OCI-LY1 (cell line): ENCODE results near the gene NBEA.

Source experiments
- H2AFZ ChIP-seq: fragments of 200-600 bp; sonication (generic), shearing (Covaris generic); 2 replicates; pipeline ENCODE4 v1.6.0; 2014; ENCODE audit warnings: antibody characterized with exemption, mild to moderate bottlenecking, low read length
- H3F3A ChIP-seq: fragments of 200-600 bp; sonication (generic), shearing (Covaris generic); 2 replicates; pipeline ENCODE4 v1.6.0; 2014; ENCODE audit warnings: mild to moderate bottlenecking, antibody characterized with exemption, low read length, moderate library complexity; ENCODE audit not compliant: insufficient read depth
- H3K27ac ChIP-seq: fragments of 200-600 bp; sonication (generic); 2 replicates; pipeline ENCODE4 v1.5.1; 2014; ENCODE audit warnings: low read length, mixed run types, mild to moderate bottlenecking, low read depth; ENCODE audit not compliant: poor library complexity, severe bottlenecking
- H3K27me3 ChIP-seq: fragments of 200-600 bp; sonication (generic); 2 replicates; pipeline ENCODE4 v1.6.0; 2014; ENCODE audit warnings: antibody characterized with exemption, mild to moderate bottlenecking, low read length, moderate library complexity; ENCODE audit not compliant: insufficient read depth
- H3K36me3 ChIP-seq: fragments of 200-600 bp; sonication (generic); 2 replicates; pipeline ENCODE4 v1.6.1; 2014; ENCODE audit warnings: mild to moderate bottlenecking, antibody characterized with exemption, low read length, moderate library complexity, mixed read lengths; ENCODE audit not compliant: insufficient read depth
- H3K4me1 ChIP-seq: fragments of 200-600 bp; sonication (generic); 2 replicates; pipeline ENCODE4 v1.5.1; 2014; ENCODE audit warnings: mild to moderate bottlenecking, low read length, moderate library complexity; ENCODE audit not compliant: insufficient read depth, severe bottlenecking
- H3K4me2 ChIP-seq: fragments of 200-600 bp; sonication (generic), shearing (Covaris generic); 2 replicates; pipeline ENCODE4 v1.6.1; 2014; ENCODE audit warnings: low read length
- H3K4me3 ChIP-seq: fragments of 200-600 bp; sonication (generic); 2 replicates; pipeline ENCODE4 v1.5.1; 2014; ENCODE audit warnings: low read length, low read depth, mild to moderate bottlenecking, mixed read lengths; ENCODE audit not compliant: poor library complexity, severe bottlenecking
- H3K79me2 ChIP-seq: fragments of 200-600 bp; shearing (Covaris generic); 2 replicates; pipeline ENCODE4 v1.6.1; 2016; ENCODE audit warnings: mixed run types, low read length, mixed read lengths; ENCODE audit not compliant: insufficient read depth
- H3K9ac ChIP-seq: fragments of 200-600 bp; sonication (generic), shearing (Covaris generic); 2 replicates; pipeline ENCODE4 v1.6.1; 2014; ENCODE audit warnings: mild to moderate bottlenecking, low read length, mixed read lengths
- H3K9me2 ChIP-seq: fragments of 200-600 bp; sonication (generic), shearing (Covaris generic); 2 replicates; pipeline ENCODE4 v1.6.1; 2014; ENCODE audit warnings: low read depth, mild to moderate bottlenecking, low read length, mixed read lengths
- H3K9me3 ChIP-seq: fragments of 200-600 bp; shearing (Covaris generic); 2 replicates; pipeline ENCODE4 v1.6.1; 2014; ENCODE audit warnings: low read length, mixed read lengths
- H4K20me1 ChIP-seq: fragments of 200-600 bp; sonication (generic), shearing (Covaris generic); 2 replicates; pipeline ENCODE4 v1.6.0; 2016; ENCODE audit warnings: mild to moderate bottlenecking, low read length; ENCODE audit not compliant: insufficient read depth
- EZH2 ChIP-seq: fragments of 200-600 bp; sonication (generic), shearing (Covaris generic); IDR thresholded peaks from 2 replicates; pipeline ENCODE4 v1.8.0; 2017; ENCODE audit warnings: borderline replicate concordance, mixed run types, mild to moderate bottlenecking, antibody characterized with exemption, low read length, moderate library complexity, mixed read lengths
- TF ChIP-seq, protein P1 (sequence below): fragments of 200-600 bp; sonication (generic), shearing (Covaris generic); IDR thresholded peaks from 2 replicates; pipeline ENCODE4 v1.5.1; 2017; ENCODE audit warnings: mild to moderate bottlenecking, antibody characterized with exemption, low read length, moderate library complexity, mixed read lengths

NBEA gene

GRCh38 chr13:35332134-35332533 lies 390.1 kb downstream of the NBEA start:
- Histone ChIP-seq H2AFZ (no peak overlapping the region), H3K4me3 (no peak overlapping the region), H3K36me3 (no peaks in the 10 kb centered on the region), H3K9me3 (no peaks in the 10 kb centered on the region), H4K20me1 (no peaks in the 10 kb centered on the region), H3K9ac (no peak overlapping the region), H3K79me2 (no peaks in the 10 kb centered on the region), H3K9me2 (no peaks in the 10 kb centered on the region), H3K4me2 (no peak overlapping the region), H3K4me1 (no peaks in the 10 kb centered on the region), H3K27ac (no peak overlapping the region), H3K27me3 (no peaks in the 10 kb centered on the region), H3F3A (no peaks in the 10 kb centered on the region)
- no peak for TF ChIP-seq EZH2
- TF ChIP-seq, protein P1, sequence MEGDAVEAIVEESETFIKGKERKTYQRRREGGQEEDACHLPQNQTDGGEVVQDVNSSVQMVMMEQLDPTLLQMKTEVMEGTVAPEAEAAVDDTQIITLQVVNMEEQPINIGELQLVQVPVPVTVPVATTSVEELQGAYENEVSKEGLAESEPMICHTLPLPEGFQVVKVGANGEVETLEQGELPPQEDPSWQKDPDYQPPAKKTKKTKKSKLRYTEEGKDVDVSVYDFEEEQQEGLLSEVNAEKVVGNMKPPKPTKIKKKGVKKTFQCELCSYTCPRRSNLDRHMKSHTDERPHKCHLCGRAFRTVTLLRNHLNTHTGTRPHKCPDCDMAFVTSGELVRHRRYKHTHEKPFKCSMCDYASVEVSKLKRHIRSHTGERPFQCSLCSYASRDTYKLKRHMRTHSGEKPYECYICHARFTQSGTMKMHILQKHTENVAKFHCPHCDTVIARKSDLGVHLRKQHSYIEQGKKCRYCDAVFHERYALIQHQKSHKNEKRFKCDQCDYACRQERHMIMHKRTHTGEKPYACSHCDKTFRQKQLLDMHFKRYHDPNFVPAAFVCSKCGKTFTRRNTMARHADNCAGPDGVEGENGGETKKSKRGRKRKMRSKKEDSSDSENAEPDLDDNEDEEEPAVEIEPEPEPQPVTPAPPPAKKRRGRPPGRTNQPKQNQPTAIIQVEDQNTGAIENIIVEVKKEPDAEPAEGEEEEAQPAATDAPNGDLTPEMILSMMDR = no peak

DNA sequence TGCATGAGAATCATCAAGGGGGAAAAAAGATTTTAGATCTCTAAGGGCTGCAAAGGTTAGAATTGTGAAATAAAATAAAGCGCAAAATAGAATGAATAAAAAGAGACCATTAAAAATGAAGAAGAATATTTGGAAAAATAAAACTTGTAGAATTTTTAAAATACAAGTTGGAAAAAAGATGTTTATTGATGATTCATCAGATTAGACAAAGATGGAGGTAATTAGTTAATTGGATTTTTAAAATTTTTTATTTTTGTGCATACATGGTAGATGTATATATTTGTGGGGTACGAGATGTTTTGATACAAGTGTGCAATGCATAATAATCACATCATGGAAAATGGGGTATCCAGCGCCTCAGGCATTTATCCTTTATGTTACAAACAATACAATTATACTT lies 391.1 kb downstream of the NBEA start:
- Histone ChIP-seq H3K9ac (no peak overlapping the region), H3F3A (no peaks in the 10 kb centered on the region), H4K20me1 (no peaks in the 10 kb centered on the region), H3K79me2 (no peaks in the 10 kb centered on the region), H3K27ac (no peak overlapping the region), H3K27me3 (no peaks in the 10 kb centered on the region), H3K9me3 (no peaks in the 10 kb centered on the region), H3K9me2 (no peaks in the 10 kb centered on the region), H3K4me3 (no peak overlapping the region), H3K4me1 (no peaks in the 10 kb centered on the region), H3K4me2 (no peak overlapping the region), H2AFZ (no peak overlapping the region), H3K36me3 (no peaks in the 10 kb centered on the region)
- no peak for TF ChIP-seq EZH2
- TF ChIP-seq, protein P1 = no peak

- H3K36me3 ChIP-seq = no peaks in the 10 kb centered on the region
- H3K27me3 ChIP-seq = no peaks in the 10 kb centered on the region
- TF ChIP-seq, protein P1 = no peak
- TF ChIP-seq EZH2 = no peak
- no peaks in the 10 kb centered on the region for H3K4me1 ChIP-seq
- H3K9ac ChIP-seq = no peak overlapping the region
- H2AFZ ChIP-seq = no peak overlapping the region
- H3F3A ChIP-seq = no peaks in the 10 kb centered on the region
- no peaks in the 10 kb centered on the region for H3K79me2 ChIP-seq
- no peaks in the 10 kb centered on the region for H3K9me3 ChIP-seq
- H3K27ac ChIP-seq = no peak overlapping the region
- no peak overlapping the region for H3K4me2 ChIP-seq
- no peaks in the 10 kb centered on the region for H3K9me2 ChIP-seq
- H4K20me1 ChIP-seq = no peaks in the 10 kb centered on the region
- H3K4me3 ChIP-seq = no peak overlapping the region
Observed at GRCh38 chr13:35342440-35342839, 400.4 kb downstream of the NBEA start.
